Fibroblast of the aortic adventitia (primary cell): ENCODE measurements around the gene MFSD12. TPM values are rescaled to one million over a fixed set of nuclear protein-coding genes. Genes with fewer than 3 reads are reported as not detected.
"Not testable (repeated sequence)": the region's sequence is repeated elsewhere in the genome, so short reads cannot be mapped to it uniquely, and the experiment has no call there.

Source experiments
- DNase-seq: peaks from one replicate; pipeline ENCODE4 v3.0.0-alpha.2; 2010; ENCODE audit warnings: low read depth
- H3K4me3 ChIP-seq: 2 replicates; pipeline ENCODE4 v1.5.1; 2011; ENCODE audit warnings: low read depth, mild to moderate bottlenecking, control low read depth, low read length, moderate library complexity
- CTCF ChIP-seq: IDR thresholded peaks from 2 replicates; pipeline ENCODE4 v1.5.1; 2011; ENCODE audit warnings: mild to moderate bottlenecking, low read length, control low read depth, inconsistent platforms; ENCODE audit not compliant: insufficient read depth
- total RNA-seq: library from RNA; depleted of rRNA; stranded (reverse); fragments of >200 nt; gene quantifications from 2 replicates; pipeline ENCODE4 v1.2.3, GENCODE V29; 2012; ENCODE audit warnings: low replicate concordance

The MFSD12 gene
- total RNA-seq, 1 donor: 51.7 TPM

- peak within 1 kb of the TSS; percentile 5 for H3K4me3 ChIP-seq
- no peak for DNase-seq
- TF ChIP-seq CTCF: no peak
Observed at GRCh38 chr19:3585301-3586126, 28.1 kb upstream of the MFSD12 start, which contains the start of gene GIPC3. Gene GIPC3 (plus strand): TSS chr19:3585478. CDS start chr19:3585598, 120 bp downstream.

- not testable (repeated sequence) for H3K4me3 ChIP-seq, DNase-seq
Observed at GRCh38 chr19:3584036-3584802, 26.8 kb upstream of the MFSD12 start.

DNA sequence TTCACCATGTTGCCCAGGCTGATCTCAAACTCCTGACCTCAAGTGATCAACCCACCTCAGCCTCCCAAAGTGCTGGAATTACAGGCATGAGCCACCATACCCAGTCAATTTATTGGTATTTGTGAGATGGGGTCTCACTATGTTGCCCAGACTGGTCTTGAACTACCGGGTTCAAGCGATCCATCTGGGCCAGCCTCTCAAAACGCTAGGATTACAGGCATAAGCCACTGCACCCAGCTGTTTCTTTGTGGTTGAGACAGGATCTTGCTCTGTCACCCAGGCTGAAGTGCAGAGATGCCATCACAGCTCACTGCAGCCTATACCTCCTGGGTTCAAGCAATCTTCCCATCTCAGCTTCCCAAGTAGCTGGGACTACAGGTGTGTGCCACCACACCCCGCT lies 24.4 kb upstream of the MFSD12 start:
- H3K4me3 ChIP-seq, DNase-seq: not testable (repeated sequence)

- TF ChIP-seq CTCF: no peak
- H3K4me3 ChIP-seq: no peak overlapping the region
- DNase-seq: peak; percentile 95
Observed at GRCh38 chr19:3580156-3580934, 23.0 kb upstream of the MFSD12 start.

DNA sequence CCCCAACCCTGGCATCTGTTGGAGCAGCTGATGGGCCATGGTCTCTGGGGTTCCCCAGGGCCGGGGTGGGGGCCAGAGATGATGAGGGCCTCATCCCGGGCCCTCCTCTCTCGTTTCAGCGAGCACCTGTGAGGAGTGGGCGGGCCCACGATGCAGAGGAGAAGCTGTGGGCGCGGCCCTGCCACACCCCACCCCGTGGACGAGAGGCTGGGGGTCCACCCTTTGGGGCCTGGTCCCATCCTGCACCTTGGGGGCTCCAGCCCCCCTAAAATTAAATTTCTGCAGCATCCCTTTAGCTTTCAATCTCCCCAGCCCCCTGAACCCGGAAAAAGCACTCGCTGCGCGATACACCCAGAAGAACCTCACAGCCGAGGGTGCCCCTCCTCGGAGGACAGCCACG lies 21.0 kb upstream of the MFSD12 start:
- no peak for TF ChIP-seq CTCF

GRCh38 chr19:3577723-3578344 lies 20.4 kb upstream of the MFSD12 start:
- H3K4me3 ChIP-seq: no peak overlapping the region
- no peak for DNase-seq
- TF ChIP-seq CTCF: no peak

More for the DNA sequence above, 21.0 kb upstream of the MFSD12 start:
- DNase-seq: no peak
- H3K4me3 ChIP-seq: no peak overlapping the region

DNA sequence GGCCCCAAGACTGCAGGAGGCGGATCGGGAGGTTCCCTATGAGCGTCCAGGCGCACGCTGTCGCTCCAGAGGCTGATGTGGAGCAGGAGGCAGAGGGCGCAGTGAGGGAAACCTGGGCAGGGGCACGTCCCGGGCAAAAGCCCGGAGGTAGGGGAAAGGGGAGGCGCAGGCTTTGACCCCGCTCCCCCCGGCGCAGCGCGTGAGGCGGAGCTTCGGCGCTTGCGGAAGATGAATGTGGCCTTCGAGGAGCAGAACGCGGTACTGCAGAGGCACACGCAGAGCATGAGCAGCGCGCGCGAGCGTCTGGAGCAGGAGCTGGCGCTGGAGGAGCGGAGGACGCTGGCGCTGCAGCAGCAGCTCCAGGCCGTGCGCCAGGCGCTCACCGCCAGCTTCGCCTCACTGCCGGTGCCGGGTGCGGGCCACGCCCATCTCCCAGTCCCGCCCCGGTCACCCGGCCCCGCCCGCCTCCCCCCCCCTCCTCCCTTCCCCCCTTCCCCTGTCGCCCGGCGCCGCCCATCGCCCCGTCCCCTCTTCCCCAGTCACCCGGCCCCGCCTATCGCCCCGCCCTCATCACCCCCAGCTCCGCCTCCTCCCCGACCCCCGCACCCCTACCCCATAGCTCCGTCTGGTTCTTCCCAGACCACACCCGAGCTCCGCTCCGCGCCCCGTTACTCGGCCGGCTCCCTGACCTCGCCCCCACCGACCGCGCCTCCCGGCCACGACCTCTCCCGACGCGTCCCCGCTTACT lies 19.5 kb upstream of the MFSD12 start:
- peak; percentile 80 for DNase-seq
- H3K4me3 ChIP-seq: peak overlapping the region; percentile 37
- TF ChIP-seq CTCF: no peak
